Fibroblast of lung (primary cell): Measurements from ENCODE around the gene ASB17. TPM values are rescaled to one million over a fixed set of nuclear protein-coding genes. Genes with fewer than 3 reads are reported as not detected.

Experiments
- DNase-seq, 2 donors: peaks; one replicate each; pipeline versions ENCODE4 v3.0.0 to v3.0.0-alpha.2; 2010; ENCODE audit warnings: low read depth in 2 of 2
- H2AFZ ChIP-seq: 2 replicates; pipeline ENCODE4 v1.5.1; 2012; ENCODE audit warnings: low read length, control low read depth, inconsistent platforms
- H3K27ac ChIP-seq: 2 replicates; pipeline ENCODE4 v1.5.1; 2011; ENCODE audit warnings: low read length, control low read depth; ENCODE audit not compliant: insufficient read depth
- H3K27me3 ChIP-seq: 2 replicates; pipeline ENCODE4 v1.5.1; 2011; ENCODE audit warnings: mild to moderate bottlenecking, low read length; ENCODE audit not compliant: control insufficient read depth, insufficient read depth
- H3K36me3 ChIP-seq: 2 replicates; pipeline ENCODE4 v1.5.1; 2011; ENCODE audit warnings: low read length; ENCODE audit not compliant: control insufficient read depth, insufficient read depth
- H3K4me1 ChIP-seq: 2 replicates; pipeline ENCODE4 v1.5.1; 2011; ENCODE audit warnings: low read length; ENCODE audit not compliant: control insufficient read depth, insufficient read depth; ENCODE audit errors: extremely low read depth
- H3K4me2 ChIP-seq: 2 replicates; pipeline ENCODE4 v1.5.1; 2011; ENCODE audit warnings: low read length, control low read depth; ENCODE audit not compliant: insufficient read depth; ENCODE audit errors: extremely low read depth
- H3K4me3 ChIP-seq, 4 experiments: fragments of 200-600 bp in 1 of 4; sonication (generic) in 1 of 4; replicated peaks in 1 of 4; 2 replicates each; pipeline ENCODE4 v1.5.1; 2011 to 2016; ENCODE audit warnings: low read length in 4 of 4, low read depth in 3 of 4, mild to moderate bottlenecking in 3 of 4, control low read depth in 2 of 4, inconsistent platforms in 1 of 4, mixed read lengths in 1 of 4; ENCODE audit not compliant: insufficient read depth in 1 of 4; ENCODE audit errors: control extremely low read depth in 1 of 4
- H3K79me2 ChIP-seq: 2 replicates; pipeline ENCODE4 v1.5.1; 2012; ENCODE audit warnings: mild to moderate bottlenecking, low read length, inconsistent platforms; ENCODE audit not compliant: control insufficient read depth, insufficient read depth
- H3K9ac ChIP-seq: 2 replicates; pipeline ENCODE4 v1.5.1; 2011; ENCODE audit warnings: mild to moderate bottlenecking, low read length, control low read depth; ENCODE audit not compliant: insufficient read depth
- H3K9me3 ChIP-seq: 2 replicates; pipeline ENCODE4 v1.5.1; 2012; ENCODE audit warnings: low read depth, low read length; ENCODE audit not compliant: control insufficient read depth, insufficient read depth
- H4K20me1 ChIP-seq: 2 replicates; pipeline ENCODE4 v1.5.1; 2011; ENCODE audit warnings: low read length; ENCODE audit not compliant: control insufficient read depth, insufficient read depth; ENCODE audit errors: extremely low read depth
- CTCF ChIP-seq, 2 donors: IDR thresholded peaks in 1 of 2; conservative IDR thresholded peaks in 1 of 2; 1 replicate in 1 of 2; 2 replicates in 1 of 2; pipeline ENCODE4 v1.5.1; 2011 to 2012; ENCODE audit warnings: low read length in 2 of 2, control low read depth in 1 of 2, inconsistent platforms in 1 of 2, low read depth in 1 of 2, mild to moderate bottlenecking in 1 of 2
- EZH2 ChIP-seq: IDR thresholded peaks from 2 replicates; pipeline ENCODE4 v1.5.1; 2012; ENCODE audit warnings: low read length, control low read depth, mild to moderate bottlenecking; ENCODE audit errors: missing control alignments
- polyA plus RNA-seq, 2 donors: library from polyadenylated mRNA; depleted of rRNA in 1 of 2; stranded (reverse) in 1 of 2; unstranded in 1 of 2; fragments of >200 nt; gene quantifications; 2 replicates each; pipeline ENCODE4 v1.2.1, GENCODE V29; 2011 to 2012; ENCODE audit warnings: missing spikeins in 1 of 2
- total RNA-seq: library from RNA; depleted of rRNA; stranded (reverse); fragments of >200 nt; gene quantifications from 2 replicates; pipeline ENCODE4 v1.2.1, GENCODE V29; 2014

ASB17 gene
- total and polyA plus RNA-seq, 2 donors (not counting 1 experiment from before 2014, with no cell fraction given) = not detected

GRCh38 chr1:75884437-75884836 lies 47.8 kb downstream of the ASB17 start:
- Histone ChIP-seq H4K20me1 (no peaks in the 10 kb centered on the region), H3K27me3 (no peaks in the 10 kb centered on the region), H3K9me3 (no peaks in the 10 kb centered on the region), H3K9ac (no peak overlapping the region), H2AFZ (no peak overlapping the region), H3K4me3 (no peak overlapping the region), H3K4me2 (no peak overlapping the region), H3K36me3 (no peaks in the 10 kb centered on the region), H3K4me1 (no peaks in the 10 kb centered on the region), H3K27ac (no peak overlapping the region), H3K79me2 (no peaks in the 10 kb centered on the region)
- no peak for DNase-seq
- TF ChIP-seq EZH2 (no peak), CTCF (conservative IDR thresholded peaks at IDR 0.05 in 1 of 2, IDR thresholded peaks at IDR 0.05 in 1 of 2; ENCODE audit: low read depth in 1 of 2, low read length in 2 of 2) (no peak)

GRCh38 chr1:75879985-75880384 lies 52.2 kb downstream of the ASB17 start:
- Histone ChIP-seq H3K27ac (no peak overlapping the region), H3K4me3 (no peak overlapping the region), H3K27me3 (no peaks in the 10 kb centered on the region), H4K20me1 (no peaks in the 10 kb centered on the region), H3K9me3 (no peaks in the 10 kb centered on the region), H3K36me3 (no peaks in the 10 kb centered on the region), H3K79me2 (no peaks in the 10 kb centered on the region), H3K4me1 (no peaks in the 10 kb centered on the region), H2AFZ (no peak overlapping the region), H3K4me2 (no peak overlapping the region), H3K9ac (no peak overlapping the region)
- DNase-seq = no peak
- no peak for TF ChIP-seq EZH2
- no peak for TF ChIP-seq CTCF (conservative IDR thresholded peaks at IDR 0.05 in 1 of 2, IDR thresholded peaks at IDR 0.05 in 1 of 2; ENCODE audit: low read depth in 1 of 2, low read length in 2 of 2)

- no peaks in the 10 kb centered on the region for H3K36me3 ChIP-seq
- no peaks in the 10 kb centered on the region for H3K27me3 ChIP-seq
- TF ChIP-seq CTCF (conservative IDR thresholded peaks at IDR 0.05 in 1 of 2, IDR thresholded peaks at IDR 0.05 in 1 of 2; ENCODE audit: low read depth in 1 of 2, low read length in 2 of 2) (no peak), EZH2 (no peak)
- no peaks in the 10 kb centered on the region for H3K79me2 ChIP-seq
- no peaks in the 10 kb centered on the region for H4K20me1 ChIP-seq
- no peaks in the 10 kb centered on the region for H3K4me1 ChIP-seq
- H3K9me3 ChIP-seq = no peaks in the 10 kb centered on the region
- no peak overlapping the region for H3K4me3 ChIP-seq
- DNase-seq = no peak
- no peak overlapping the region for H2AFZ ChIP-seq
- H3K27ac ChIP-seq = no peak overlapping the region
- H3K9ac ChIP-seq = no peak overlapping the region
- H3K4me2 ChIP-seq = no peak overlapping the region
Observed at GRCh38 chr1:75870951-75871350, 61.3 kb downstream of the ASB17 start.

Other genes starting within 250 kb of the ASB17 start
- 29.9 and 36.7 TPM in 2 replicates for gene ACADM, start 207.7 kb downstream of the ASB17 start, total RNA-seq
- gene ACADM, start 207.7 kb downstream of the ASB17 start, polyA plus RNA-seq = 29.9 and 31.7 TPM in 2 replicates
- 75.0 and 83.2 TPM in 2 replicates for gene RABGGTB, start 146.1 kb downstream of the ASB17 start, total RNA-seq
- gene RABGGTB, start 146.1 kb downstream of the ASB17 start, polyA plus RNA-seq = 74.5 and 87.5 TPM in 2 replicates
- 0.66 and 0.77 TPM in 2 replicates for gene MSH4, start 135.5 kb downstream of the ASB17 start, total RNA-seq
- 0.02 TPM in 1 of 2 replicates, not detected in the other for gene MSH4, start 135.5 kb downstream of the ASB17 start, polyA plus RNA-seq
- 0.51 and 0.66 TPM in 2 replicates for gene ST6GALNAC3, start 142.3 kb upstream of the ASB17 start, total RNA-seq
- 0.21 and 0.34 TPM in 2 replicates for gene ST6GALNAC3, start 142.3 kb upstream of the ASB17 start, polyA plus RNA-seq